Neural progenitor cell (in vitro differentiated cells): ENCODE measurements around the gene SLC24A1. TPM values are rescaled to one million over a fixed set of nuclear protein-coding genes. Genes with fewer than 3 reads are reported as not detected.

Experiments
- DNase-seq: peaks from one replicate; pipeline ENCODE4 v3.0.0-alpha.2; 2016; ENCODE audit warnings: low spot score
- H2AFZ ChIP-seq: fragments of 200-600 bp; sonication (generic); replicated peaks from 2 replicates; pipeline ENCODE4 v1.6.1; 2016; ENCODE audit warnings: antibody characterized with exemption
- H3F3A ChIP-seq: fragments of 200-600 bp; sonication (generic); 2 replicates; pipeline ENCODE4 v1.6.1; 2016; ENCODE audit warnings: antibody characterized with exemption, low read depth
- H3K27ac ChIP-seq: fragments of 200-600 bp; sonication (generic); 2 replicates; pipeline ENCODE4 v1.5.1; 2016; ENCODE audit warnings: mild to moderate bottlenecking
- H3K27me3 ChIP-seq: fragments of 200-600 bp; sonication (generic); 2 replicates; pipeline ENCODE4 v1.6.1; 2016; ENCODE audit warnings: mild to moderate bottlenecking, moderate library complexity
- H3K36me3 ChIP-seq: fragments of 200-600 bp; sonication (generic); 2 replicates; pipeline ENCODE4 v1.5.1; 2016
- H3K4me1 ChIP-seq: fragments of 200-600 bp; sonication (generic); 2 replicates; pipeline ENCODE4 v1.6.1; 2016; ENCODE audit warnings: mixed run types
- H3K4me2 ChIP-seq: fragments of 200-600 bp; sonication (generic); 2 replicates; pipeline ENCODE4 v1.6.1; 2016
- H3K4me3 ChIP-seq: fragments of 200-600 bp; sonication (generic); 2 replicates; pipeline ENCODE4 v1.5.1; 2016
- H3K79me2 ChIP-seq: fragments of 200-600 bp; sonication (generic); 2 replicates; pipeline ENCODE4 v1.6.1; 2016; ENCODE audit warnings: low read depth
- H3K9ac ChIP-seq: fragments of 200-600 bp; sonication (generic); 2 replicates; pipeline ENCODE4 v1.6.1; 2016
- H3K9me3 ChIP-seq: fragments of 200-600 bp; sonication (generic); 2 replicates; pipeline ENCODE4 v1.5.1; 2016; ENCODE audit warnings: low read depth
- H4K20me1 ChIP-seq: fragments of 200-600 bp; sonication (generic); 2 replicates; pipeline ENCODE4 v1.6.1; 2016; ENCODE audit warnings: low read depth
- H3K27ac Mint-ChIP-seq: 3 replicates; pipeline ENCODE4 v1.8.0; 2021; ENCODE audit warnings: mixed read lengths
- H3K27me3 Mint-ChIP-seq: 2 replicates; pipeline ENCODE4 v1.8.0; 2022; ENCODE audit warnings: low read depth, mild to moderate bottlenecking, inconsistent platforms, moderate library complexity, mixed read lengths; ENCODE audit not compliant: insufficient read depth
- H3K36me3 Mint-ChIP-seq: 3 replicates; pipeline ENCODE4 v1.8.0; 2021; ENCODE audit warnings: mixed read lengths
- H3K4me1 Mint-ChIP-seq: 3 replicates; pipeline ENCODE4 v1.8.0; 2021; ENCODE audit warnings: mixed read lengths
- H3K4me3 Mint-ChIP-seq: 3 replicates; pipeline ENCODE4 v1.8.0; 2021; ENCODE audit warnings: mild to moderate bottlenecking, moderate library complexity, mixed read lengths
- H3K9me3 Mint-ChIP-seq: 3 replicates; pipeline ENCODE4 v1.8.0; 2020; ENCODE audit warnings: mixed read lengths
- CTCF ChIP-seq: fragments of 200-600 bp; sonication (generic); IDR thresholded peaks from 2 replicates; pipeline ENCODE4 v1.5.1; 2017; ENCODE audit warnings: antibody characterized with exemption, mild to moderate bottlenecking
- EZH2 ChIP-seq: fragments of 200-600 bp; sonication (generic); IDR thresholded peaks from 2 replicates; pipeline ENCODE4 v1.6.1; 2017; ENCODE audit warnings: antibody characterized with exemption, mild to moderate bottlenecking, moderate library complexity
- EZH2phosphoT487 ChIP-seq: fragments of 200-600 bp; sonication (generic); IDR thresholded peaks from 2 replicates; pipeline ENCODE4 v1.6.1; 2017; ENCODE audit warnings: antibody characterized with exemption
- total RNA-seq: library from RNA; depleted of rRNA; stranded (reverse); fragments of >200 nt; gene quantifications from 2 replicates; pipeline ENCODE4 v1.2.3, GENCODE V29; 2015; ENCODE audit warnings: low replicate concordance

SLC24A1 gene
- total RNA-seq, 1 donor from 2014 or later = 10.6 TPM

- Histone ChIP-seq H2AFZ (no peak overlapping the region), H3K9me3 (no peaks in the 10 kb centered on the region), H3K36me3 (no peaks in the 10 kb centered on the region), H3K4me2 (no peak overlapping the region), H3K27me3 (no peaks in the 10 kb centered on the region), H3F3A (peaks cover 4% of the 10 kb centered on the region), H4K20me1 (no peaks in the 10 kb centered on the region), H3K27ac (no peak overlapping the region), H3K9ac (no peak overlapping the region), H3K79me2 (no peaks in the 10 kb centered on the region), H3K4me3 (no peak overlapping the region), H3K4me1 (no peaks in the 10 kb centered on the region)
- H3K4me3 Mint-ChIP-seq = no peak overlapping the region
- no peak overlapping the region for H3K27ac Mint-ChIP-seq
- H3K27me3 Mint-ChIP-seq = no peaks in the 10 kb centered on the region
- no peaks in the 10 kb centered on the region for H3K9me3 Mint-ChIP-seq
- H3K36me3 Mint-ChIP-seq = no peaks in the 10 kb centered on the region
- TF ChIP-seq EZH2 (no peak), EZH2phosphoT487 (no peak), CTCF (no peak)
- no peak for DNase-seq
- H3K4me1 Mint-ChIP-seq = no peaks in the 10 kb centered on the region
Measured at GRCh38 chr15:65666257-65666656, 44.5 kb downstream of the SLC24A1 start.

GRCh38 chr15:65675551-65675950, 53.8 kb downstream of the SLC24A1 start:
- Histone ChIP-seq H3K27me3 (no peaks in the 10 kb centered on the region), H3K4me3 (no peak overlapping the region), H3K27ac (no peak overlapping the region), H4K20me1 (no peaks in the 10 kb centered on the region), H3K9me3 (no peaks in the 10 kb centered on the region), H3K4me2 (no peak overlapping the region), H3K36me3 (no peaks in the 10 kb centered on the region), H3K4me1 (no peaks in the 10 kb centered on the region), H3F3A (no peaks in the 10 kb centered on the region), H2AFZ (no peak overlapping the region), H3K9ac (no peak overlapping the region), H3K79me2 (no peaks in the 10 kb centered on the region)
- H3K27ac Mint-ChIP-seq = no peak overlapping the region
- DNase-seq = no peak
- no peaks in the 10 kb centered on the region for H3K36me3 Mint-ChIP-seq
- no peak overlapping the region for H3K4me3 Mint-ChIP-seq
- no peaks in the 10 kb centered on the region for H3K4me1 Mint-ChIP-seq
- H3K27me3 Mint-ChIP-seq = peaks cover 2% of the 10 kb centered on the region
- no peaks in the 10 kb centered on the region for H3K9me3 Mint-ChIP-seq
- TF ChIP-seq CTCF = no peak
- TF ChIP-seq EZH2phosphoT487 = no peak

- no peak overlapping the region for H3K4me2 ChIP-seq
- no peak overlapping the region for H2AFZ ChIP-seq
- no peaks in the 10 kb centered on the region for H3F3A ChIP-seq
- H4K20me1 ChIP-seq = no peaks in the 10 kb centered on the region
- no peaks in the 10 kb centered on the region for H3K4me1 ChIP-seq
- no peaks in the 10 kb centered on the region for H3K9me3 Mint-ChIP-seq
- H3K27me3 Mint-ChIP-seq = peaks cover 2% of the 10 kb centered on the region
- H3K27me3 ChIP-seq = no peaks in the 10 kb centered on the region
- H3K79me2 ChIP-seq = no peaks in the 10 kb centered on the region
- no peak overlapping the region for H3K4me3 ChIP-seq
- H3K36me3 Mint-ChIP-seq = no peaks in the 10 kb centered on the region
- no peaks in the 10 kb centered on the region for H3K36me3 ChIP-seq
- H3K4me3 Mint-ChIP-seq = no peak overlapping the region
- H3K9ac ChIP-seq = no peak overlapping the region
- no peak for DNase-seq
- TF ChIP-seq EZH2phosphoT487 = no peak
- no peak for TF ChIP-seq EZH2
- TF ChIP-seq CTCF = no peak
- no peaks in the 10 kb centered on the region for H3K4me1 Mint-ChIP-seq
- no peaks in the 10 kb centered on the region for H3K9me3 ChIP-seq
- H3K27ac ChIP-seq = no peak overlapping the region
- no peak overlapping the region for H3K27ac Mint-ChIP-seq
Measured at GRCh38 chr15:65676123-65676522, 54.4 kb downstream of the SLC24A1 start.

DNA sequence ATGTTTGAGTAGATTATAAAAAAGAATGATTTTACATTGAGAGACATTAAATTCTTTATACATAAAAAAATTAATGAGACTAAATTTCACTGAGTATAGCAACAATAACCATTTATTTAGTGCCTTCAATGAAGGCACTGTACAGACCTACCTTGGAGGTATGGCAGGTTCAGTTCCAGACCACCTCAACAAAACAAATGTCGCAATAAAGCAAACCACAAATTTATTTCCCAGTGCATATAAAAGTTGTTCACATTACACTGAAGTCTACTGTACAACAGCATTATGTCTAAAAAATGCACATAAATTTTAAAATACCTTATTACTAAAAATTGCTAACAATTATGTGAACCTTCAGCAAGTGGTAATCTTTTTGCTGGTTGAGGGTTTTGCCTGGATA, 58.8 kb downstream of the SLC24A1 start:
- no peak overlapping the region for H3K27ac Mint-ChIP-seq
- H3K4me1 ChIP-seq = no peaks in the 10 kb centered on the region
- H3K36me3 Mint-ChIP-seq = no peaks in the 10 kb centered on the region
- no peak overlapping the region for H3K4me3 ChIP-seq
- no peaks in the 10 kb centered on the region for H3K9me3 ChIP-seq
- no peak overlapping the region for H3K27ac ChIP-seq
- no peak overlapping the region for H3K9ac ChIP-seq
- no peak for DNase-seq
- H3K4me3 Mint-ChIP-seq = no peak overlapping the region
- peaks cover 2% of the 10 kb centered on the region for H3K27me3 Mint-ChIP-seq
- no peaks in the 10 kb centered on the region for H3K4me1 Mint-ChIP-seq
- H3K27me3 ChIP-seq = no peaks in the 10 kb centered on the region
- H3K79me2 ChIP-seq = no peaks in the 10 kb centered on the region
- TF ChIP-seq CTCF = no peak
- TF ChIP-seq EZH2 = no peak
- TF ChIP-seq EZH2phosphoT487 = no peak
- no peaks in the 10 kb centered on the region for H3K36me3 ChIP-seq
- no peaks in the 10 kb centered on the region for H3K9me3 Mint-ChIP-seq
- H3F3A ChIP-seq = no peaks in the 10 kb centered on the region
- no peaks in the 10 kb centered on the region for H4K20me1 ChIP-seq
- no peak overlapping the region for H2AFZ ChIP-seq
- H3K4me2 ChIP-seq = no peak overlapping the region
